ENCODE results near the gene PUSL1.
A peak's percentile ranks its signal among the peaks of the same experiment; 100 is the strongest.

DNA sequence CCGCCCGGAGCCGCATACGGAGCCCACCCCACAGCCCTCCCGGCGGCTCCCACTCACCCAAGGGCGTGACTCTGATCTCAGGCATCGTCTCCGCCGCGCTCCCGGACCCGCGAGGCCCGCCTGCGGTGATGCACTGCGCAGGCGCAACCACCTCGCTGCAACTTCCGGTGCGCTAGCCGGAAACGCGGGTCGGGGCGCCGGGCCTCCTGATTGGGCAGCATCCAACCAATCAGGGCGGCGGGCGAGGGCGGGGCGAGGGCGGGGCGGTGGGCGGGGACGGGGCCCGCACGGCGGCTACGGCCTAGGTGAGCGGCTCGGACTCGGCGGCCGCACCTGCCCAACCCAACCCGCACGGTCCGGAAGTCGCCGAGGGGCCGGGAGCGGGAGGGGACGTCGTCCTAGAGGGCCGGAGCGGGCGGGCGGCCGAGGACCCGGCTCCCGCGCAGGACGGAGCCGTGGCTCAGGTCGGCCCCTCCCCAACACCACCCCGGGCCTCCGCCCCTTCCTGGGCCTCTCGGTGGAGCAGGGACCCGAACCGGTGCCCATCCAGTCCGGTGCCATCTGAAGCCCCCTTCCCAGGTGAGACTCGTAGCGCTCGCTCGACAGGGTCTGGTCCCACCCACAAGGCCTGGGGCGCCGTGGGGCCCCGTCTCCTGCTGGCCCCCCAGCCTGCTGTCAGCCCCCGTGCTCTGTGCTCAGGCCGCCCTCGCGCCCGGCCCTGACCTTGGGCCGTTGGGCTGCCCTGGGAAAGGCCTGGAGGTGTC is 16.3 kb downstream of the PUSL1 start, which contains the start of the genes CPTP and INTS11:
- peak; percentile 68 for TF ChIP-seq POLR2A (IDR thresholded peaks at IDR 0.05; ENCODE audit: low read length)
- no peak for TF ChIP-seq GATA1 (IDR thresholded peaks at IDR 0.05; ENCODE audit: low read depth, low read length)

Data from erythroblast (primary cell).